ENCODE results near the gene ACKR3.
A peak's percentile ranks its signal among the peaks of the same experiment; 100 is the strongest.

Gene ACKR3

DNA sequence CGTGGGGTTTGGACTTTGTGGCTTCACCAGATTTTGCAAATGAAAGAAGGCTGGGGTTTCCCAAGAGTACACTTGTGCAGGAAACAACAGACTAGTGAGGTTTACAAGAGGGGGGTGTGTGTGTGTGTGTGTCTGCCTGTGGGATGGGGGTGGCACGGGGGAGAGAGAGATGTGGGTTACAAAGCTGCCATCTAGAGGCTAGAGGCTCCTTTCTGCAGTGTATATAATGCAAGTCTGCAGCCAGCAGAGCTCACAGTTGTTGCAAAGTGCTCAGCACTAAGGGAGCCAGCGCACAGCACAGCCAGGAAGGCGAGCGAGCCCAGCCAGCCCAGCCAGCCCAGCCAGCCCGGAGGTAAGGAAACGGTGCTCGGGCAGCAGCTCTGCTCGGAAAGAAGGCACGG is at the start of gene ACKR3:
TSS of gene ACKR3 (plus strand) at position 253 of the 401 bp plus-strand sequence. CDS start 10,641 bp downstream, outside the sequence.
- peak; percentile 58 to 90 for DNase-seq

DNA sequence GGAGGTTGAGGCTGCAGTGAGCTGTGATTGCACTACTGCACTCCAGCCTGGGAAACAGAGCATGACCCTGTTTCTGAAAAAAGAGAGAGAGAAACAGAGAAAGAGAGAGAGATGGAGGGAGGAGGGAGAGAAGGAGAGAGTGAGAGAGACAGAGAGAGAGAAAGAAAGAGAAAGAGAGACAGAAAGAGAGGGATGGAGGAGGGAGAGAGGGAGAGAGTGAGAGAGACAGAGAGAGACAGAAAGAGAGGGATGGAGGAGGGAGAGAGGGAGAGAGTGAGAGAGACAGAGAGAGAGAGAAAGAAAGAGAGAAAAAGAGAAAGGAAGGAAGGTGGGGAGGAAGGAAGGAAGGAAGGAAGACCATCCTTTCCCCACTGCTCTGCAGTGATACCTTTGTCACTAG is 48.1 kb upstream of the ACKR3 start:
- no peak for DNase-seq

DNA sequence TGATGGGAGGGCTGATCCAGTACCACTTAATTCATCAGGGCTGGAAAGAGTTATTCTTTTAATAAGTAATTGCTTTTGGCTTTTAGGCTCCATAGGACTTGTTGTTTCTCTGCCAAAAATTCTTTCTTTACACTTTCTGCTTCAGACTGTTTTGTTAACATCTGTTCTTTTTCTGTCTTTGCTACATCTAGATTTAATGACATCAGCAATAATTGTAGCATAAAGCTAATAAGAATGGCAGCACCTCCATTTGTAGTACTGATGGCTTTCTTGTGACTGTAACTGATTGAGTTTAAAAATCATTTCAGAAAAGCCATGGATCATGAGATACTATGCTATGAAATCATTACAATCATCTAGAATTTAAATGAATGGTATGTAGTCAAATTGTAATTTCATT is 46.4 kb upstream of the ACKR3 start:
- DNase-seq = no peak

DNA sequence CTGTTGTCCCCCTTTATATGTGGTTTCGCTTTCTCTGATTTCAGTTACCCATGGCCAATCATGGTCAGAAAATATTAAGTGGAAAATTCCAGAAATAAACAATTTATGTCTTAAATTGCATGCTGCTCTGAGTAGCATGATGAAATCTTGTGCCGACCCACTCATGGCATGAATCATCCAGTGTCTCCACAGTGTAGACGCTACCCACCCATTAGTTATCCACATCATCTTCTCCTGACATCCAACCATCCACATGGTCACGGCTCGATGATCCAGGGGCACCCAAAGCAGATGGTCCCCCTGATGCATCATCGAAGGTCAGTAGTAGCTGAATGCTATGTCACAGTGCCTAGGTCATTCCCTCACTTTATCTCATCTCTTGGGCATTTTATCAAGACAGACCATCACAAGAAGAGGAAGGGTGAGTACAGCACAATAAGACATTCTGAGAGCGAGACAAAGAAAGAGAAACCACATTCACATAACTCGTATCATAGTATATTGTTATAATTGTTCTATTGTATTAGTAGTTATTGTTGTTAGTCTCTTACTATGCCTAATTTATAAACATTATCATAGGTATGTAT is 44.1 kb upstream of the ACKR3 start:
- DNase-seq = no peak

DNA sequence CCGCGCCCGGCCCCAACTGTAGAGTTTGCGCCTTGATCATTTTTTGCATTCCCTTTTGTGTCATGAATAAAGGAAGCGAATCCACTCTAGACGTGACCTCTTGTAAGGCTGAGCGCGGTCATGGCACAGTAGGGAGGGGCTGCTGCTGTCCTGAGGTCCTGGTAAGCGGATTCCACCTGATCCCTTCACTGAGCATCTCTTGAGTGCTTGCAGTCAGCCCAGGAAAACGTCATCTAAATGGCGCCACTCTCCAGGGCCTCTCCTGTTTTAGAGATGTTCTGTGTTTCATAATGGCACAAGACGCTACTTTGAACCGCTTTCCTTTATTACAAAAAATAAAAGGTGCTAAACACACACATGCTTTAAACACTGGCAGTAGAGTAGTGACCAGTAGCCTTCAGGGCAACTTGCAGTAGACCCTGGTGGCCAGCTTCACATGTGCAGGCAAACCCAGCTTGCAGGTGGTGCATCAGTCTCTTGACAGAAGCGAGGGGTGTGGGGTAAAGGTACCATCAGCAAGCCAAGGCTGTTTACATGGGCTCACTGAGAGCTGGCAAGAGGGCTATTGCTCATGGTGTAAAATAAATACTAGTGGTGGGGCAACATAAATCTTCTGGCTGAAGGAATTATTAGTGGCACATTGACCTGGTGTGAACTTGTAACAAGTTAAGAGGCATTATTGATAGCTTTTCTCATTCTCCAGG is 43.0 kb upstream of the ACKR3 start:
- DNase-seq = no peak

DNA sequence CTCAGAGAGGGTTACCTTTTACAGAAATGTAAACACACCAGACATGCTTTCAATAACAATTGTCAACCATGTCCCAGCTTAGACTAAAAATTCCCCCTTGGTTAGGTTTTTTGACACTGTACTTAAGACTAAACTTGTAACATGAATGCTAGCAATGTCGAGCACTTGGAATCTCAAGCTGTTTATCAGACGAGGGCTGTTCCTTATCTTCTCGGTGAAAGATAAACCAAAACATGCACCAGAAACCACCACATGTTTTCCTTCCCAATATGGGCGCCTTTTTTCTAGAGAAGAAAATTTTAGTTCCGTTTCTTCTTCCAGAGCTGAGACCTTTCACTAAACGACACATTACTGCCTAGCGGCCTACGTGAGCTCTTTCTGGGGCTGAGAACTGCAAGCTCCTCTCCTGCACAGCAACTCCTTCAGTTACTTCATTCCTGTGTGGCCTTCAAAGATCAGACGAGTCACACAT is 42.4 kb upstream of the ACKR3 start:
- DNase-seq = no peak

DNA sequence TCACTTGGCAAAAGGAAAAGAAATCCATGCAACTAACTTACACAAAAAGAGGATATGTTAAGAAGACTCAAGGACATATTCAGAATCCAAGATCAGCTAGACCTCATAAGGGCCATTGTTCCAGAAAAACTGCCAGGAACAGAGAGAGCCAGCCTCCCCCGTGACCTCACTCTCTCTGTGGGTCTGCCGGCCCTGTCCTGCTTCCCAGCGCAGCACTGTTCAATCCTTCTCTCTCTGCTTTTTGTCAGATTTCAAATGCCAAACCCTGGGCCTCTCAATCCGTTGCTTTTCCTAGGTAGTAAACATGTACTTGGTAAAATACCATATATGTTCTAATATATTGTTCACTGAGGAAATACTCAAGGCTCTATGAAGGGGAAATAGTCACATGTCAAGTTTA is 40.0 kb upstream of the ACKR3 start:
- no peak for DNase-seq

DNA sequence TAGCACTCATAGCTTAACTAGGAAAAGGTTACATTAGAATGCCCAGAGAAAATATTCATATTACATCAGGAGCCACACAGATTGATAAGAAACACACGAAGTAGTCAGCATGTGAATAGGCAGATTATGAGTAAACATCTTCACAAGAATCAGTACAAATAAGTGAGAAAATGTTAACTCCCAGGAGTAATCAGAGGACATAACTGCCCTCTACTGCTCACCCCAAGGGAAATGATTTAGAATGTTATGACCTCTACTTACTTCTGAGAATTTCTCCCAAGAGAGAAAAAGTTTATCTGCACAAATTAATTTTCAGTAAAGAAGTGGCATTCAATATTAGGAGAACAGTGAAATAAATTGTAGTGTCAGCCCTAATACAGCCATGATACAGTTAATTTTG is 39.1 kb upstream of the ACKR3 start:
- DNase-seq = no peak

DNA sequence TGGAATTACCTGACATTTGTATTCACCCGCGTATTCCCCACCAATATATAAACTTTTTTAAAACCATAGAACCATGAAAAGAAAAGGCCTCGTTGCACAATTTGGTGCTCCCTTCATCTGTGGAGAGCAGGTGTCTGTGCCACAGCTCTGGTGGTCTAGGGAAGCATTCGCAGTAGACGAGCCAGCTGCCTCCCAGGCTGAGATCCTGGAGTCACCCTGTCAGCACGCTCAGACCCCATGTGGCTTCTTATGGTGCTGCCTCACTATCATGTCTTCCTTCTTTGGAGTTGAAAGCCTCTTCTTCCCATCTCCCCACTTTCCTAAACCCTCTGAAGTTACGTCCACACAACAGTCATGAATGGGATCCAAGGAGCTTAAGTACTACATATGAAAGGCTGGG is 38.4 kb upstream of the ACKR3 start:
- no peak for DNase-seq

DNA sequence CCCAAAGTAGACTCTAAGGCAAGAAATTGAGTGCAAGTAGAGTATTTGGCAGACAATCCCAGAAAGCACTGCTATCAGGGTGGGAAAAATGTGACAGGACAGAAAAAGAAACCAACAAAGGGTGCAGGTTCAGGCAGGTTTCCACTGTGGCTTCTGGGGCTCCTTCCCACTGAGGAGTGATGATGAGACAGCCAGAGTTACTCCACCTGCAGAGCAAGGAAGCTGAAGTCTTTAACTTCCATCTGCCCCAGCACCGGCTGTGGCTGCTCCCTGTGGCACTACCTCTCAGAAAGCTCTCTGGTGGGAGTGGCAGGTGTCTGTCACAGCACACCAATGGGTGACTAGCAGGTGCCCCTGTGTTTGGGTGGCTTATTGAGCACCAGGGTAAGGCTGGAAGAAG is 37.6 kb upstream of the ACKR3 start:
- no peak for DNase-seq

DNA sequence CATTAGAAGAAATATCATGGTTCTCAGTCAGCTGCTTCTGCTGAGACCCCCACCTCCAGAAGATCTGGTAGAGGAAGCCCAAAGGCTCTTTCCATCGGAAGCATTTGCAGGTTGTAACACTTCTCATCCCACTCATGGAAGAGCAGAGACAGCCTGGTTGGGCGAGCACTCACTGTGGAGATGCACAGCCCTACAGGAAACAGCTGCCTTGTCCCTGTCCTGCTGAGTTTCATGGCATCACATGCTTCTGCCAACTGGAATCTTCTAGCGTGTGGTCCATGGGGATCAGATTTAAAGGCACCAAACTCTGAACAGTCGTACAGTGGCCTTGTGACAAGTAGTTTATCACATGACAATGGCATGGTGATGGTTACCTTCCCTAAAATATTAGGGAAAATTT is 36.3 kb upstream of the ACKR3 start:
- no peak for DNase-seq

DNA sequence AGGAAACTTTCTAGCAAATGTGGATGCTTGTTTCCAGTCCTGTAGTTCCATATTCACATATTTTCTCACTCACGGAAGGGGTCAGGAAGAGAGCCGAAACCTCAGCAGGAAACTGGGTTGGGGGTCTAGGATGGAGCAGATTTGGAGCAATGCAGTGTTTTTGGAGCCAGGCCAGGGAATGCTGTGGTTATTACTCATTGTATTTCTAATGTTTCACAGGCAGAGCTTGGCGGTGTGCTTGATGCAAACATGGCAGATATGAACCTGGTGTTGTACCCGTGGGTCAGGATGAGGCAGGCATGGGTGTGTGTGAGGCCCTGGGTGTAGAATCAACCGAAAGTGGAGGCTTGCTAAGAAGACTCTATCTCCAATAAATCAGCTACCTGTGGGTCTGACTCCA is 34.6 kb upstream of the ACKR3 start:
- no peak for DNase-seq

DNA sequence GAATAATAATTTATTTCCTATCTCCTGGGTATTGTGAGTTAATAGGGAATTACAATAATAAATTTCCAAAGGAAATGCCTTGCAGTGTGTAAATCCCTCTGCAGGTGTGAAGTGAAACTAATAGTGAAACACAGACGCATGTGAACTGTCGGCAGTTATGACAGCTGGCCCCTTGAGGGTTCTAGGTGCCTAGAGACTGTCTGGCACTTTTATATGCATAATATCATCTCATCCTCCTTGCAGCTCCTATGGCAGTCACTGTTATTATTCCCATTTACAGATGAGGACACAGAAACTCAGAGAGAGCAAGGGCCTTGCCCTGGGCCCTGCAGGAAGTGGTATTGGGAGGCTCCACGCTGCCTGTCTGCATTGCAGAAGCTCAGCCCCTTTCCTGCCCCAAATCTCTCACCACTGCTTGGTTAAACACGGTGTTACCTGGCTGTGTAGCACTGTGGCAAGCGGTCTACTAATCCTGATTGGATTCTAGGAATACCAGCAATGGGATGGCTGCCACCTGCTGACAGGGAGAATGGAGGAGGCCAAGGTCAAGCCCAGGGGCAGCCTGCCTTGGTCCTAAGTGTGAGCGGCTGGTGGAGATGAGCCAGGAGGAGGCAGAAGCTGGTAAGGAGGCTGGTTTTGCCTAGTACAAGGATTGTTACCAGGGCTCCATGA is 32.8 kb upstream of the ACKR3 start:
- no peak for DNase-seq

DNA sequence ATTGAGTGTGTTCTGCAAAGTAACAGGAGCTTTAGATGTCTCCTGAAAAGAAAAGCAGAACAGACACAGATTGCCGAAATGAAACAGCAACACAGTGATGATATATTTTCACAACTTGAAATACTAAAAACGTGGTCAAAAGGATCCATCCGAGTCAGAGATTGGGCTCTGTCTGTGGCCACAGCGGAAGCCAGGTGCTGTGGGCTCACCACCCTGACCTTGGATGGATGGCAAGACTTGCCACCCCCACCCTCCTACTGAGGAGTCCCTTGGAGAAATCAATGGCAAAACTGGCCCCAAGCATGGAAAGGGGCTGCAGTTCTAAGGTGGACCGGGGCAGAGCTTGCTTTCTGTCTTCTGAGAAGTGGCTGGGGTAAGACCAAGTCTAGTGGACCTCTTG is 31.4 kb upstream of the ACKR3 start:
- no peak for DNase-seq

DNA sequence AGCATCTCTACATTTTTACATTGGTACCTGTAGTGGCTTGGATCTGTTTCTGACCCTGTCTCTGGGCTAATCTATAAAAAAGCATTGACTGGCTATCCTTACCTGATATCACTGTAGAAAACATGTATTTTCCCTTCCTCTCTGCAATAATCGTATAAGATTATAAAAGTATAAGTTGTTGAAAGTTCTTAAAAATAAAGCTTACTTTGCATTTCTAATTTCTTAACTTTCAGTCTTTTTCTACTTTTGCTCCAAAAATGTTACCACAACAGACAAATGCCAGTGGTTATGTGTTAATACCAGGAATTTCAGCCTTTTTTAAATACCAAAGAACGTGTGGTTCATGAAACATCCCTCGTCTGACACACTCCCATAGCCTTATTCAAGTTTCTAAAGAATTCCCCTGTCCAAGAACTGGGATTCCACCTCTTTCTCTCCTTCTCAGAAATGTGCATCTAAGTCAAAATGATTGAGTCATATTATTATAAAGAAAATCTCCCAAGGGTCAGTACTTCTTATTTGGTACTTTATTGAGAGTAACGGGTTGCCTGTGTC is 28.5 kb upstream of the ACKR3 start:
- no peak for DNase-seq

DNA sequence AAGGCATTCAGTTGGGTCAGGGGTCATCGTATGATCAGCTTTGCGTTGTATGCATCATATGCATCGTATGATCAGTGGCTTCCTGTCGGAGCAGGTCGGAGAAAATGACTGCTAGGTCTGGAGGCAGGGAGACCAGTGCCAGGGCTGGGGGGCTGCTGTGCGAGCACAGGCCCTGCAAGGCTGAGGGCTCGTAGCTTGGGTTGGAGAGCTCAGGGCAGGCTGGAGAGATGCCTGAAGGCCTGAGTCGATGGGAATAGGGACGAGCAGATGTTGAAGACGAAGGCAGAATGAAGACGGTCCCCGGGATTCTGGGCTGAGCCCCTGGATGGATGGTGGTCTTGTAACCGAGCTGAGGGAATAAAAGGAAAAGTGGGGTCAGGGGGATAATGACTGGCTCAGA is 25.3 kb upstream of the ACKR3 start:
- no peak for DNase-seq

DNA sequence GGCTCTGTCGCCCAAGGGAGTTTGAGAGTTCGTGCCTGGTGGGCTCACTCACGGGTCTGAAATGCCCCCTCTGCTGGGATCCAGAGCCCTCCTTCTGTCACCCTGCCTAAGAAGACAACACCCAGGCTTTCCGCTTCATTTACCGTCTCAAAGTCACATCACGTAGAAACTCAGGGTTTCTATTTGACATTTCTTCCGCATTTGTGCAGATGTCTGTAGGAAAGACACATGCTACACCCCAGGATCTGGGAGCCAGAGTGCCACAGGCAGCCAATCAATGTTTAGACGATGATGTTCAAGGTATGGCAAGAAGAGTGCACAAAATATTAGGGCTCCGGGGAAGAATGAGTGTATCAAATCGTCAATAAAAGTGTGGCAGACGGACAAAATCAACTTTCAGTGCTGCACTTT is 24.4 kb upstream of the ACKR3 start:
- no peak for DNase-seq

DNA sequence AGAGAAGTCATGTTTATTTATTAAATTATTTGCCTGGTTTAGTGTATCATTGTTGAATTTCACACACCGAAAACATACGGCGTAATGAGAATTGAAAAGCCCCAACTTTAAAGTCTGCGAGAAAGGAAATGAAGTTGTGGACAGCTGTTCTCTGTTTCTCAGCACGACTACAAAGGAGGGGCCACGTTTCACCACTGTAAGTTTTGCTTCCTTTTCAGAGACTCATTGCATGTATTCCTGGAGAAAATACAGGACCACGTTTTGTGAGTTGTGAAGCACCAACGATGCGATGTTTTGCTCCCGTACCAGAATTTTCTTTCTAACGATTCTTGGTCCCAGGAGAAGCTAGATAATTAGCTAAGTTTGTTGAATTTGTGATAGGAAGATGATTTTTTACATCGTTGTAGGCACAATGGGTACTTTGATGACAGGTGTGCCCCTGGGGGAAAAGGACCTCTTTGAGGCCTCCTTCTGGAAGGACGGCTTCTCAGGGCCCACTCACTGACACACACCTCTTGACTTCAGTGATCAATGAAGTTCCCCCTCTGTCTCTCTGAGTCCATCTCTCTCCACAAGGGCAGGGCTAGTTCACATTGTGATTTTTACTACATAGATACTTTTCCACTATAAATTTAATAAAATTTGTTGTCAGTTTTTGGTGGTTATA is 23.7 kb upstream of the ACKR3 start:
- DNase-seq = no peak

DNA sequence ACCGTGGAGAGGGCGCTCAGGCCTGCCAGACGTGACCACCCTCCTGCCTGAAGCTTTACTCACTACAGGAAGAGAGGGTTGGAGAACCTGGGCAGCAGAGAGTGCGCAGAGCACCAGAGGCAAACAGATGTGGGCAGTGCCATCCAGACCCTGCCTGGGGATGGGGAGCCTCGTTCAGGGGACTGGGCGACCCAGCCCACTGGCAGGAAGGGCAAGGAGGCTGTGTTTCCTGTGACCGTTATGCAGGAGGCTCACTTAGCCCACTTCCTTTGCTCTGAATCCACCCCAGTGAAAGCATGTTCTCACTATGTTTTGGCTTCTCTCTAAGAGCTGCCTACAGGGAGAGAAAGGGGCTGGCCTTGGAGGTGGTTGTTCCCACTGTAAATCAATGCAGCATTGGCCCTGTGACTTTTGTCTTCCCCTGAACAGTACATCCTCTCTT is 23.0 kb upstream of the ACKR3 start:
- DNase-seq = no peak

DNA sequence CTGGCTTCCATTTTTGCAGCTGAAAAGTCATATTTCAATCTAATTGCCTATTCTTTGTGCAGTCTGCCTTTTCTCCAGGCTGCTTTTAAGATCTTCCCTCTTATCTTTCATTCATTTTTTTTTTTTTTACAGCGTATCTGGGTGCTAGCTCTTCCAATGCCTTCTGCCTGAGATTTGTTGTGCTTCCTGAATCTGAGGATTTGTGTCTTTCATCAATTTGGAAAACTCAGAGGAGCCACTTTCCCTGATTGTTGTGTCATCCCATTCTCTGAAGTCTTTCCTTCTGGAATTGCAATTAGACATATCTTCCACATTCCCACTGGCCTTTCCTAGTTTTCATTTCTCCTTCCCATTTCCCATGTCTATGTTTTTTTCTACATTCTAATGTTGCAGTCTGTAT is 21.9 kb upstream of the ACKR3 start:
- DNase-seq = no peak

DNA sequence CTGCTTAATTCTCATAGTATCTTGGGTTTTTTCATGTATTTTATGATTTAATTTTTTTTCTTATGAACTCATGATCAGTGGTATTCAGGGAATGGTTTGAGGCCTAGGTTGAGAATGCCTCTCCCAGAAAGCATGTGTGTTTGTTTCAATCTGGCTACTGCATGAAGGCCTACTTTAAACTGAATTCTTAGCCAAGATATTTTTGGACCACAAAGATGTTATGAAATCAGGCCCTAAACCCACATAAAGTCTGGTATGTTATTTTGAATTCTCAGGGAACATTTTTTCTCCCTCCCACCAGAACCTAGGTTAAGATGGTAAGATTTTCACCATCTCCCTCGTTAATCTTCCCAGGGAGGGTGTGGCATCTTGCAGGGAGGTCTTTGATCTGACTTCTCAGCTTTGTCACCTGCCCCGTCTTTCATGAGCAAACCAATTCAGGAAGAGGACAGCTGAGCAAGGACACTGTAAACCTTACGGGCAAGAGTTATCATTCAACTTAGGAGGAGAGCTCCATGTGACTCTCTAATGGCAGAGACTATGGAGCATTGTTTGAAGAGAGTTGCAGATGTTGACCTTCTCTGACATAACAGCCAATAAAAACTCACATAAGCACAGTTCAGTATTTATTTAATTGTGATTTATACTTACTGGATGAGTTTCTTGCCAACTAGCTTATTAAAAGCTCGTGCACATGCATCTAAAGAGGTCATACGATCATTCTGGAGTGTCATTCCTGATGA is 21.3 kb upstream of the ACKR3 start:
- no peak for DNase-seq

DNA sequence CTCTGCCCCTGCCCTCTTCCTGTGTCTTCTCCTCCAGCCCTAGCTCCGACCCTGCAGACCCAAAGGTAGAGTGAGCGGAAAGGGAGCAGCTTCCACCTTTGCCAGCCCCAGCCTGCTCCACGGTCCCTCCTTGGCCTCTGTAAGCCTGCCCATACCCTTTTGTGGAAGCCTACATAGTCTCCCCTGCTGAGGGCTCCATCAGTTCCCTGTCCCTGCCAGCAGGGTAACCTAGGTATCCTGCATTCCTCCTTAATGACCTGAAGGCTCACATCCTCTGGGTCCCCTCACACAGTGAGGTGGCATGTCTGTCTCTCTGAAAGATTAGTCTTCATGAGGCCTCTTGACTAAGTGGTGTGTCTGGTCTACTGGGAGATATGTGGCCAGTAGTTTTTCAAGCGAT is 20.5 kb upstream of the ACKR3 start:
- DNase-seq = no peak

DNA sequence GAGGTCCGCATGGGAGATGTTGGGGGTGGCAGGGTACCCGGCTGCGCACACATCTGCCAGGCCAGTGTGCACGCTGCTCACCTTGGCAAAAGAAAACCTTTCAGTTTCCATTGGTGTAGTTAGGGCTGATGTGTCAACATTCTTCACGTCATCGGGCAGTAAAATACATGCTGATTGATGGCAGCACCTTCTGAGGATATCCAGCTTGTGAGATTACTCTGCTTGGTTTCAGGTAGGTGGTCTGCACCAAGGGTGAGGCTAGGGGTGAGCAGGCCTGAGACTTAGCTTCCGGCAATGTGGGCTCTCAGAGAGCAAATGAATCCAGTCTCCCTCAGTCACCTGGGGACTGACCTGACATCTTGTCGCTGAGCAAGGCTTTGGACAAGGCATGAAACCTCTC is 19.3 kb upstream of the ACKR3 start:
- no peak for DNase-seq
